K562 (cell line): Measurements from ENCODE around the gene FCGBP. TPM values are rescaled to one million over a fixed set of nuclear protein-coding genes. Genes with fewer than 3 reads are reported as not detected.
A peak's percentile ranks its signal among the peaks of the same experiment; 100 is the strongest.

Experiments
- ATAC-seq: fragments of 200-7000 bp; cut with Tn5 transposase; 3 replicates; pipeline ENCODE4 v1.9.1; 2020; ENCODE audit warnings: moderate library complexity
- BruUV-seq: library from RNA; stranded (reverse); fragments of 400-500 nt; replicated peaks from 2 replicates; lab custom pipeline; 2021; lab: Mats Ljungman, UMichigan
- CTCF ChIA-PET: fragments of 300-600 bp; formaldehyde crosslinking; extraction: SDS; loops from one replicate; lab custom pipeline; 2021; ENCODE audit warnings: low intra/inter-chr PET ratio; lab: Yijun Ruan, JAX
- POLR2A ChIA-PET: fragments of 300-600, 350-650 bp; sonication (Branson Sonifier 250); formaldehyde crosslinking; extraction: SDS; loops from one replicate; lab custom pipeline; 2021; ENCODE audit warnings: antibody characterized with exemption, inconsistent platforms; lab: Yijun Ruan, JAX
- DNase-seq, 4 experiments: peaks; one replicate each; pipeline versions ENCODE4 v3.0.0 to v3.0.0-alpha.2; 2011 to 2018; ENCODE audit warnings: low spot score in 3 of 4, mixed read lengths in 3 of 4; ENCODE audit errors: extremely low read depth in 1 of 4
- FAIRE-seq: peaks from 2 replicates; lab custom pipeline; 2011; peaks lifted over from hg19 to GRCh38; lab: Jason Lieb, UNC
- H2AFZ ChIP-seq: 2 replicates; pipeline ENCODE4 v1.6.0; 2011; ENCODE audit warnings: low read depth, low read length, control low read depth, inconsistent platforms
- H3K27ac ChIP-seq: fragments of 200-600 bp; 3 replicates; pipeline ENCODE4 v1.8.0; 2011; ENCODE audit warnings: low read depth, mild to moderate bottlenecking, control low read depth, inconsistent platforms, low read length, moderate library complexity, mixed read lengths; ENCODE audit errors: extremely low read depth
- H3K27me3 ChIP-seq, 2 experiments: fragments of 300-600 bp in 1 of 2; 2 replicates in 1 of 2; 3 replicates in 1 of 2; pipeline versions ENCODE4 v1.6.0 to v1.8.0; 2011; ENCODE audit warnings: inconsistent platforms in 2 of 2, low read length in 2 of 2, mild to moderate bottlenecking in 1 of 2, mixed read lengths in 1 of 2, moderate library complexity in 1 of 2; ENCODE audit not compliant: control insufficient read depth in 2 of 2, insufficient read depth in 2 of 2
- H3K36me3 ChIP-seq: fragments of 300-600 bp; 3 replicates; pipeline ENCODE4 v1.8.0; 2011; ENCODE audit warnings: mild to moderate bottlenecking, low read length, inconsistent platforms; ENCODE audit not compliant: control insufficient read depth, insufficient read depth
- H3K4me1 ChIP-seq, 2 experiments: fragments of 200-600 bp in 1 of 2; replicated peaks in 1 of 2; 2 replicates in 1 of 2; 3 replicates in 1 of 2; pipeline versions ENCODE4 v1.5.1 to v1.8.0; 2011; ENCODE audit warnings: inconsistent platforms in 2 of 2, low read length in 2 of 2, mild to moderate bottlenecking in 1 of 2, mixed read lengths in 1 of 2, moderate library complexity in 1 of 2; ENCODE audit not compliant: control insufficient read depth in 2 of 2, insufficient read depth in 2 of 2
- H3K4me2 ChIP-seq: 2 replicates; pipeline ENCODE4 v1.6.1; 2011; ENCODE audit warnings: low read length, control low read depth, inconsistent platforms, mixed read lengths; ENCODE audit not compliant: insufficient read depth
- H3K4me3 ChIP-seq: fragments of 200-600 bp; sonication (generic), shearing (Covaris generic); 2 replicates; pipeline ENCODE4 v1.5.1; 2016; ENCODE audit warnings: control low read depth, inconsistent platforms
- H3K79me2 ChIP-seq: fragments of 200-600 bp; 3 replicates; pipeline ENCODE4 v1.8.0; 2011; ENCODE audit warnings: low read length, inconsistent platforms; ENCODE audit not compliant: control insufficient read depth, insufficient read depth
- H3K9ac ChIP-seq, 2 experiments: 2 replicates each; pipeline versions ENCODE4 v1.6.0 to v1.6.1; 2011; ENCODE audit warnings: low read depth in 2 of 2, low read length in 2 of 2, control low read depth in 1 of 2, inconsistent platforms in 1 of 2, mild to moderate bottlenecking in 1 of 2, mixed read lengths in 1 of 2; ENCODE audit not compliant: insufficient read depth in 1 of 2
- H3K9me1 ChIP-seq: one replicate; pipeline ENCODE4 v1.6.0; 2011; ENCODE audit warnings: inconsistent platforms, mild to moderate bottlenecking, low read length, moderate library complexity; ENCODE audit not compliant: control insufficient read depth, insufficient read depth
- H3K9me3 ChIP-seq: replicated peaks from 2 replicates; pipeline ENCODE4 v1.5.1; 2011; ENCODE audit warnings: low read depth, low read length, inconsistent platforms; ENCODE audit not compliant: control insufficient read depth, insufficient read depth
- H4K20me1 ChIP-seq: replicated peaks from 2 replicates; pipeline ENCODE4 v1.6.1; 2011; ENCODE audit warnings: low read length, inconsistent platforms, mixed read lengths; ENCODE audit not compliant: control insufficient read depth, insufficient read depth
- ADNP ChIP-seq: fragments of 200-800 bp; sonication (Bioruptor generic); IDR thresholded peaks from 2 replicates; pipeline ENCODE4 v1.6.1; 2016; ENCODE audit warnings: missing genetic modification characterization, missing compliant biosample characterization
- MTA1 ChIP-seq: fragments of 450-650 bp; IDR thresholded peaks from 2 replicates; pipeline ENCODE4 v1.6.1; 2017; ENCODE audit warnings: borderline replicate concordance
- RBFOX2 ChIP-seq: fragments of 200-400 bp; formaldehyde crosslinking; IDR thresholded peaks from 2 replicates; pipeline ENCODE4 v1.6.1; 2017; ENCODE audit warnings: low read depth, mild to moderate bottlenecking, low read length, moderate library complexity
- RBM22 ChIP-seq: fragments of 200-400 bp; formaldehyde crosslinking; IDR thresholded peaks from 2 replicates; pipeline ENCODE4 v1.6.1; 2018; ENCODE audit warnings: low read length, low read depth; ENCODE audit not compliant: poor library complexity, severe bottlenecking
- TSHZ1 ChIP-seq: fragments of 250-450 bp; sonication (Bioruptor Pico); IDR thresholded peaks from 2 replicates; pipeline ENCODE4 v1.4.0; 2020; ENCODE audit warnings: mild to moderate bottlenecking, moderate library complexity
- ZBTB11 ChIP-seq, 3 experiments: fragments of 200-800 bp in 1 of 3; fragments of 250-450 bp in 1 of 3; fragments of 450-650 bp in 1 of 3; sonication (Bioruptor Pico) in 1 of 3; sonication (Bioruptor generic) in 1 of 3; formaldehyde crosslinking in 1 of 3; IDR thresholded peaks; 2 replicates each; pipeline versions ENCODE4 v1.6.1 to v1.8.0; 2016 to 2022; ENCODE audit warnings: mild to moderate bottlenecking in 2 of 3, missing genetic modification characterization in 2 of 3, missing compliant biosample characterization in 1 of 3, moderate library complexity in 1 of 3
- ZBTB33 ChIP-seq: sonication (generic); formaldehyde crosslinking; IDR thresholded peaks from 2 replicates; pipeline ENCODE4 v1.8.1; 2023; ENCODE audit warnings: mild to moderate bottlenecking, missing genetic modification reagents
- WGBS: fragments of 100-300 bp; shearing (Covaris generic); methylation state at CpG from one replicate; pipeline ENCODE4 v1.1.6; 2016; ENCODE audit warnings: low coverage, mixed read lengths; ENCODE audit not compliant: insufficient coverage; ENCODE audit errors: missing lambda C conversion rate; 5-methylcytosine and 5-hydroxymethylcytosine counted together
- in situ Hi-C: fragments of 300-500 bp; cut with MboI; formaldehyde crosslinking; loops from 4 replicates; pipeline ENCODE4 v1.15.0; 2018; ENCODE audit warnings: inconsistent platforms, mixed read lengths
- intact Hi-C: fragments of 100-400 bp; cut with micrococcal nuclease; formaldehyde crosslinking; loops from 2 replicates; pipeline ENCODE4 v1.14.2; 2022
- polyA plus RNA-seq, 8 experiments: library from polyadenylated mRNA; depleted of rRNA in 4 of 8; stranded (reverse) in 5 of 8; unstranded in 3 of 8; fragments of >200 nt; fragmentation: Nextera tagmentation in 2 of 8; fragmentation: Illumina TruSeq in 1 of 8; extraction: Ambion mirVana in 2 of 8; extraction: Trizol in 1 of 8; gene quantifications; 2 replicates each; pipeline versions ENCODE4 v1.2.1 to v1.2.3, GENCODE V29; 2011 to 2014; ENCODE audit warnings: inconsistent platforms in 1 of 8, missing spikeins in 1 of 8
- total RNA-seq, 7 experiments: library from RNA; depleted of rRNA in 6 of 7; stranded (reverse); fragments of >200 nt in 6 of 7; fragmentation: Illumina TruSeq in 2 of 7; extraction: Trizol in 2 of 7; gene quantifications; 2 replicates each; pipeline versions ENCODE4 v1.2.1 to v1.2.3, GENCODE V29; 2011 to 2021; ENCODE audit warnings: low replicate concordance in 1 of 7

FCGBP gene
- total and polyA plus RNA-seq, 9 of the 15 experiments (the other 6 are each of a cell fraction or from before 2014, with no cell fraction given): 0.01 to 1.5 (median 0.13) TPM; not detected in 4

- peaks cover 8 to 15% of the 10 kb centered on the region in 2 experiments for H3K4me1 ChIP-seq
- no peaks in the 10 kb centered on the region for H3K27me3 ChIP-seq
- H3K36me3 ChIP-seq: peaks cover 66% of the 10 kb centered on the region
- H3K27ac ChIP-seq: no peak overlapping the region
- BruUV-seq: no TSS peak
- in situ Hi-C loops: no loop called here
- ATAC-seq (no peak), DNase-seq (no peak), FAIRE-seq (no peak)
- POLR2A ChIA-PET: interaction anchor here (0.6 to 0.8 kb wide), 2 partner anchors 21 to 560 kb away, joined by 5 read pairs; no protein-coding TSS in a partner anchor
- CTCF ChIA-PET: no interaction called here
- no peaks in the 10 kb centered on the region for H3K9me3 ChIP-seq
- no peaks in the 10 kb centered on the region for H4K20me1 ChIP-seq
- H3K79me2 ChIP-seq: peaks cover 33% of the 10 kb centered on the region
- H3K4me2 ChIP-seq: no peak overlapping the region
- H3K4me3 ChIP-seq: no peak overlapping the region
- no peak for TF ChIP-seq RBM22
- peak; percentile 46 for TF ChIP-seq RBFOX2
- no peak for TF ChIP-seq ZBTB11 (CRISPR knock-in tag; IDR thresholded peaks at IDR 0.05)
- TF ChIP-seq MTA1: no peak
- no peak for TF ChIP-seq TSHZ1
- no peak for TF ChIP-seq ZBTB33 (CRISPR knock-in tag)
- no peak for TF ChIP-seq ADNP (tag)
- TF ChIP-seq, all 486 proteins: peak for 1
- intact Hi-C loops: no loop called here
- H3K9me1 ChIP-seq: no peaks in the 10 kb centered on the region
- no peak overlapping the region for H2AFZ ChIP-seq
- 97% methylated on average over 18 of the region's 24 CpGs for WGBS
- H3K9ac ChIP-seq: no peak overlapping the region
Measured at GRCh38 chr19:39974377-39975155, 40.1 kb upstream of the FCGBP start.
